ENCODE data around the gene RASA2.

DNA sequence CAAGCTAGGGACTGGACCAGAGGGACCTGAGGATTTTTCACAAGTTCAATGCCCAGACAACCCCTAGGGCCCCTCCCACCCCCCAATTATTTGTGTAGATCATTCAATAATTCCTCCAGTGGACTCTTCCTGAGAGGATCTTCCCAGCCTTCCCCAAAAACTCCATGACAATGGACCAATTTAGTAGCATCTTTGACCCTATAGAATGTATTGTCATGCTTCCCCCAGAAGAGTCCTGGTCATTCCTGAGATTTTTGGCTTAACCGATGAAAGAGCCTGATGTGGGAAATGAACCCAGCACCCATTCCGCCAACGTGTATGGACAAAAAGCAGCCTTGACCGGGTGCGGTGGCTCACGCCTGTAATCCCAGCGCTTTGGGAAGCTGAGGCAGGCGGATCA, 132.1 kb downstream of the RASA2 start:
- TF ChIP-seq CTCF (IDR thresholded peaks at IDR 0.05; ENCODE audit: poor library complexity) (no peak), EZH2 (IDR thresholded peaks at IDR 0.05; ENCODE audit: borderline replicate concordance) (no peak)

Measured in hepatocyte (in vitro differentiated cells).